GM18870 (cell line): ENCODE data around the gene TMEM217.
"Not testable (repeated sequence)": the region's sequence is repeated elsewhere in the genome, so short reads cannot be mapped to it uniquely, and the experiment has no call there.

ENCODE experiments used
- ATAC-seq: cut with Tn5 transposase; IDR thresholded peaks from one replicate; pipeline ENCODE4 v1.9.1; 2021; ENCODE audit warnings: moderate library complexity; ENCODE audit not compliant: unreplicated experiment

Gene TMEM217

DNA sequence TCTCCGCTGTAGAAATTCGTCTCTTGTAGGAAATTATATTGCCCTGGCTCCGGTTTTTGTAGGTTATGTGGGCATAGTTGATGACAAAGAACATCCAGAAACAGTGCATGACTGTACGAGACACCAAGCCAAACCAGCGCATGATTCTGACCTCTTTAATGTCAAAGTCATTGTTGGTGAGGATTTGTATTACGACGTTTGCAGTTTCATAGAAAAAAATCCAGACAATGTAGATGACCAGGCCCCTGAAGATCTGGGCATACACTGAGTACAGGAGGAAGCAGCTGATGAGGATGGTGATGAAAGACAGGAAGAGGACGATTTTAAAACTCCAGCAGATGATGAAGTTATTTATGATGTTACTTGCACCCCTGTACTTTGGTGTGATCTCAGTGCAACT lies 39.4 kb downstream of the TMEM217 start:
- no peak for ATAC-seq

DNA sequence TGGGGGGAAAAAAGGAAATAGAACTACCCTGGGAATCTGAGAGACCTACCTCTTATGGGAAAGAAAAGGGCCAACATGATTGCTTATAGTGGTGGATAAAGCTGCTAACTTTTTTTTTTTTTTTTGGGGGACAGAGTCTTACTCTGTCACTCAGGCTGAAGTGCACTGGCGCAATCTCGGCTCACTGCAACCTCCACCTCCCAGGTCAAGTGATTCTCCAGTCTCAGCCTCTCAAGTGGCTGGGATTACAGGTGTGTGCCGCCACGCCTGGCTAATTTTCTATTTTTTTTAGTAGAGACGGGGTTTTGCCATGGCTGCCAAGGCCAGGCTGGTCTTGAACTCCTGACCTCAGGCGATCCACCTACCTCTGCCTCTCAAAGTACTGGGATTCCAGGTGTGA lies 39.9 kb downstream of the TMEM217 start:
- ATAC-seq = no peak

DNA sequence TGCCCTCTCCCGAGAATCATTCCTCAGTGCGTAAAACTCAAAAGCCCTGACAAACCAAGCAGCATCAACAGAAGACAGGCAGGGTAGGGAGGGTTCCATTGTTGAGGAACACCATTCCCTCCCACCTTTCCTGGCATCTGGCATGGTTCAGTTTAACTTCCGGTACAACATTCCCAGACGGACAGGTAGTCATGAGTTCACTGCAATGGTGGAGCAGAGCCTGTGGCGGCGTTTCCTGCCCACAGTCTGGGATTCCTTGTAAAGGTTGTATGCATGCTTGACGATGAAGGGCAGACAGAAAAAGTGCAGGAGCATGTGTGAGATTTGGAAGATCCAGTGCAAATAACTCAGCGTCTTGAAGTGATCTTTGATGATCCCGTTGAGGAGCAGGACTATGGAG lies 45.7 kb downstream of the TMEM217 start:
- no peak for ATAC-seq

DNA sequence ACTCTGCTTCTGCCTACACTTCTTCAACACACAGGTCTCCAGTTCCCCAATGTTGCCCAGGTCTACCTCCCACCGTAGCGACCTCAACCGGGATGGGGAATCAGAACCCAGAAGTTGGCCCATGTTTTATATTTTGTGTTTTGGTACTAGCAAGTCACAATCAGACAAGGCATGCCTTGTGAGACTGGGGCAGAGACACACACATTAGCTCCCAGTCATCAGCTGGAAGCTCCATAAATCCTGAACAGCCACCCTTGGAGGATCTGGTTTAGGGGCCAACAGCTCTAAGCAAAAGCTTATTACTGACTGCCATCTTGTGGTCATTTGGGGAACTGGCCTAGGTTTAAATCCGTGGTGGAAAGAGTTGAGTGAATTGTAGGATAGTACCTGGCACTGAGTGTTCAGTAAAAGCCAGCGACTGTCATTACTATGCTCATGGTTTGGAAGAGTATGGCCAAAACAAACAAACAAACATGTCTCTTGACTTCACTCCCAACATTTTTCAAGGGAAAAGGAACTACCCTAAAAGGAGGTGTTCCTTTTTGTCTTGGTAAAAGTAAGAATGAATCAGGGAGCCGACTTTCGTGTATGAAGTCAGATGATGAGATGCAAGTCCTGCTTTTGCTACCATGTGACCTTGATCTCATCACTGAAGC lies 47.5 kb downstream of the TMEM217 start:
- ATAC-seq = no peak

DNA sequence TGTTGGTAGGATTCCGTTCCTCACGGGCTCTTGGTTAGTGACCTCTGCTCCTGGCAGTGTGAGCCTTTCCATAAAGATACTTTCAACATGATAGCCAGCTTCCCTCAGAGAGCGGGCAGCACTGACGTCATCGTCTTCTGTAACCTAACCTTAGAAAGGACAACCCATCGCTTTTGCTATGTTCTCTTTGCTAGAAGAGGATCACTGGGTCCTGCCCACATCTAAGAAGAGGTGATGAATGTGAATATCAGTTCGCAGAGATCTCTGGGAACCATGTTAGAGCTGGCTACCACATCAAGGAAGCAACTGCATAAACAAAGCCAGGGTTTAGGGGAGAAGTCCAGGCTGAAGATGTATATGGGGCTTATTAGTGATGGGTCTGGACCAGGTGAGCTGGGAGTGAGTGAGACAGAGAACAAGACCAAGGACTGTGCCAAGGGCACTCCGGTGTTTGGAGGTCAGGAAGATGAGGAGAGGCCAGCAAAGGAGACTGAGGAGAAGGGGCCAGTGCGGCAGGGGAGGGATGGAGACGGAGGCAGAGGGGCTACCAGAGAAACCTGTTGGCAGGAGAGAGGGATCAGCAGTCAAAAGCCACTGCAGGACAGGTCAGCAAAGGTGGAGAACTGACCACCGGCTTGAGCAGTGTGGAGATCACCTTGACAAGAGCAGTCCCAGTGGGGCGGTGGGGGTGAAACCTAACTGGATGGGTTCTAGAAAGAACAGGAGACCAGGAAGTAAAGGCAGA lies 48.3 kb downstream of the TMEM217 start:
- ATAC-seq = no peak

DNA sequence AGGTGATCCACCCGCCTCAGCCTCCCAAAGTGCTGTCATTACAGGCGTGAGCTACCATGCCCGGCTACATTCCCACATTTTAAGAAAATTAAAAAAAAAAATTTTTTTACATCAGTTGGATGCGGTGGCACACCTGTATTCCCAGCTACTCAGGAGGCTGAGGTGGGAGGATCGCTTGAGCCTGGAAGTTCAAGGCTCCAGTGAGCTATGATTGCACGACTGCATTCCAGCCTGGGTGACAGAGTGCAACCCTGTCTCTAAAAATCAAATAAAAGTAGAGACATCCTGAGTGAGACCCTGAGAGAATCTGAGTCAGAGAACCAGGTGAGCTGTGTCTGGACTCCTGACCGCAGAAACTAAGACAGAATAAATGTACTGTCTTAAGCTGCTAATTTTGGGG lies 49.2 kb downstream of the TMEM217 start:
- ATAC-seq = no peak

DNA sequence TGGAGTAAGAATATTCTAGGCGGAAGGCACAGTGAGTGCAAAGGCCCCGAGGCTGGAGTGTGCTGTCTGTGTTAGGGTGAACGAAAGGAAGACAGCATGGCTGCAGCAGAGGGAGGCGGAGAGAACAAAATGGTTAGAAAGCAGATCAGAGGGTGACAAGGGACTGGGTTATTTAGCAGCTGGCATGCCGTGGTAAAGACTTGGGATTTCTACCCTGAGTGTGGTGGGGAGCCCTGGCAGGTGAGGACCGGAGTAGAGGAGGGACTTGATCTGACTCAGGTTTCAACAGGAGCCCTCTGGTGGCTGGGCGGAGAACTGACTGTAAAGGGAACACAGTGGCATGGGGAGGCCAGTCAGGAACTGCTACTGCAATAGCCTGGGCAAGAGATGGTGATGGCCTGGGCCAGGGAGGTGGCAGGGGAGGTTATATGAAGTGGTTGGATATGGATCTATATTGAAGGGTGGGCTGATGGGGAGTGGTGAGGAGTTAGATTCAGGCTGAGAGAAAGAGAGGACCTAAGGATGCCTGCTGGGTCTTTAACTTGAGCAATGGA lies 50.0 kb downstream of the TMEM217 start:
- ATAC-seq = no peak

DNA sequence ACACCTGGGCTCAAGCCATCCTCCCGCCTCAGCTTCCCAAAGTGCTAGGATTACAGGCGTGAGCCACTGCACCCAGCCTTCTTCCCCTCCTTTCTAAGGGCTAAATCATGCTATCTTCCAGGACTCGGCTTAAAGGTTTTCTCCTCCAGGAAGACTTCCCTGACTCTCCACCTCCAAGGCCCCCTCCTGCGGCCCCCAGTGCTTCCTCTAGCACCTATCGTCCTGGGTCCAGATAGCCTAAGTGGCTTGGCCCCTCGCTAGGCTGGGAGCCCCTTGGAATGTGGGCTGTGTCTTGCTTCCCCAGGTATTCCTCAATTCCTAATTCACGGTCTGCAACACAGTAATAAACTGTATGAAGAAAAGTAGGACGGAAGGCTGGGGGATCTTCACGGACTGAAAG lies 51.3 kb downstream of the TMEM217 start:
- ATAC-seq = no peak

DNA sequence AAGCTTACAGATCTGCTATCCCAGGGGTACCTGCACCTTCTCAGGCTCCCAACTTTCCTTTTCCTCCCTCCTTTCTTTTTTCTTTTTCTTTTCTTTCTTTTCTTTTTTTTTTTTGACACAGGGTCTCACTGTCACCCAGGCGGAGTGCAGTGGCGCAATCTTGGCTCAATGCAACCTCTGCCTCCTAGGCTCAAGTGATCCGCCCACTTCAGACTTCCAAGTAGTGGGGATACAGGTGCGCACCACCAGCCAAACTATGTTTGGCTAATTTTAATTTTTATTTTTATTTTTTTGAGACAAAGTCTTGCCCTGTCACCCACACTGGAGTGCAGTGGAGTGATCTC lies 52.0 kb downstream of the TMEM217 start:
- ATAC-seq = no peak

DNA sequence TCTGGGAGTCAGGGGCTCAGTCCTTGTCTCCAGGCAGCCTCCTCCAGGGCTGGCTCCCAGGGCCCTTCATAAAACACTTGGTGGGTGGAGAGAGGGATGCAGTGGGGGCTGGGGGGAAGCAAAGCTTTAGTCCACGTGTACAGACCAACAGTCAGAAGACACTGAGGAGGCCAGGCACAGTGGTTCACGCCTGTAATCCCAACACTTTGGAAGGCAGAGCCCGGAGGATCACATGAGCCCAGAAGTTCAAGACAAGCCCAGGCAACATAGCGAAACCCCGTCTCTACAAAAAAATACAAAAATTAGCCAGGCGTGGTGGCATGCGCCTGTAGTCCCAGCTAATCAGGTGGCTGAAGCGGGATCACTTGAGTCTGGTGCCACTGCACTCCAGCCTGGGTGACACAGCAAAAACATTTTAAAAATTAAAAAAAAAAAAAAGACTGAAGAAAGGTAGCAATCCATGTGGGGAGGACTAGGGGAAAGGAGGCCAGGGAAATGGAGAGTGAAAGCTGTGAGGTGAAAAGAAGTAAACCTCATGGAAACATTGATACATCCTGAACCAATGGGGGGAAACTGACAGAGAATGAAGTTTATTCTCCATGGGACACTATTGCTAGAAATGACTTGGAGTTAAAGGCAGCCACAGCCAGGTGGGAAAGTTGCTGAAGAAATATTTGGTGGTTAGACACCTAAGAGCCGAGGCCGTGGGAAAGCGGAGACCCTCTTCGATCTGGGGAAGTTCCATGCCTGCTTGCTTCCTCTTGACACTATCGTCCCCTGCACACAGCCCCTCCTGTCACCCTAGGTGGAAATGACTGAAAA lies 52.6 kb downstream of the TMEM217 start:
- no peak for ATAC-seq

DNA sequence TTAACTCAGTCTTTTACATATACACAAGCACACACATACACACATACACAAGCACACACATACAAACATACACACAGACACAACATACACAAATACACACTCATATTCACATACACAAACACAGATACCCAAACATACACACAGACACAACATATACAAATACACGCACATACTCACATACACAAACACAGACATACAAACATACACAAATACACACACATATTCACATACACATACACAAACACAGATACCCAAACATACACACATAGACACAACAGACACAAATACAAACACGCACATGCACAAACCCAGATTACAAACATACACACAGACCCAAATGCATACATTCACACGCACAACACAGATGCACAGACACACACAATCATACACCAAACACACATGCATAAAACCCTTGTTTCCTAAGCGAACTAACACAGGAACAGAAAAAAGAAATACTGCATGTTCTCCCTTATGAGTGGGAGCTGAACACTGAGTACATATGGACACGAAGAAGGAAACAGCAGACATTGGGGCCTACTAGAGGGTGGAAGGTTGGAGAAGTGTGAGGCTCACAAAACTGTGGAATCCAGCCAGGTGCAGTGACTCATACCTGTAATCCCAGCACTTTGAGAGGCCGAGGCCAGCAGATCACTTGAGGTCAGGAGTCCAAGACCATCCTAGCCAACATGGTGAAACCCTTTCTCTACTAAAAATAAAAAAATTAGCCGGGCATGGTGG lies 53.8 kb downstream of the TMEM217 start:
- ATAC-seq = no peak

DNA sequence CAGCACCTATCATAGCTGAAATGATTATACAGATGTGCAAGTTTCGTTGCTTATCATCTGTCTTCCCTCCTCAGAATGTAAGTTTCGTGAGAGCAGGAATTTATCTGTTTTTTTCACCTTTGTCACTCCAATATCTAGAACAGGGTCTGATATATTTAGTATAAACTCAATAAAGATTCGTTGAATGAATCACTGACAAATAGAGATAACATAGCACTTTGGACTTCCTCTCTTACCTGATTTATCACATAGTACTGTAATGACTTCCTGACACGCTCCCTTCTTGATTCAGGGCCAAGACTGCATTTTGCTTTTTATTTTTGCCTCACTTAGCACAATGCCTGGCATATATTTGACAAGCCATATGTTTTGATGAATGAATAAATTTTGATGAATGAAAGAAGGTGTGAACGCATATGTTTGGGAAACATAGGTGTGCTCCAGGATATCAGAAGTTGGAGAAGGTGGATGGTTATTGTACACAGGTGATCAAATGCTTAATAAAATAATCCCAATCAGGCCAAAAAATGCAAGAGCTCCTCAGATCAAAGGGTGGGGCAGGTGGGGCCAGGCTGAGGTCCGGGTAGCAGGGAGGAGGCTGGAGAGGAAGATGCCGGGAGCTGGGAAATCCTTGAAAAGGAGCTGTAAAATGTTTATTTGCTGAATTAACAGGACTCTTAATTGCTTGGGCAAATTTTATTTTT lies 55.0 kb downstream of the TMEM217 start:
- ATAC-seq = no peak

DNA sequence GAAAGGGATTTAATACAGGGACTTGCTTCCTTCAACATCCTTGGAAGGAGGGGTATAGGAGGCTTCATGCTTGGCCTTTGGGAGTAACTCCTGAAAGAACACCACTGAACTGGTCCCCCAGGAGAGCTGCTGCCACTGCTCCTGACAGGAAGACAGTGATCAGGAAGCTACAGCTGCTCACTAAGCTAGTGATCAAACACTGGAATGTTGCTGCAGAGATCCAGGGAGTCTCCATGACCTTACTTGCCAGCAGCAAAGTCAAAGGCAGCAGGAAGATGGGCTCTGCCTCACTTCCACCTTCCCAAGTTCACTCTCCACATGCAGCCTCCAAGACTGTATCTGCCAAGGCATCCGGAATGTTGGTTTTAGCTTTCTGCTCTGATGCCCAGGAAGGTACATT lies 56.2 kb downstream of the TMEM217 start:
- no peak for ATAC-seq

DNA sequence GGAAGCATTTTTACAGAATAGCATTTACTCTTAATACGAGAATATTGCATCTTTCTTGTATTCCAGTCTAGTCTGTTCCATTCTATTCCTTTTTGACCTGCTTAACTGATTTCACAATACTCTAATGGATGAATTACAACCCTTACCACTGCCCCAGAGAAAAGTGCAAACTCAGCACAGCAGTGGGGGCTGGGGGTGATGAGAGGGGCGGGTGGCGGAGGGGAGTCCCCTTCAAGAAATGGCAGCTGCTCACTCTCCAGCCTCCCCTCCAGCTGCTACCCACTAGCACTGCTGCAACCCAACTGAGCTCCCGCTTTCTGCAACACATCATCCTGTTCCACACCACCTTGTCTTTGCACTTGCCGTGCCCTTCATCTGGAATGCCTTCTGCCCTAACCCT lies 57.9 kb downstream of the TMEM217 start:
- no peak for ATAC-seq

DNA sequence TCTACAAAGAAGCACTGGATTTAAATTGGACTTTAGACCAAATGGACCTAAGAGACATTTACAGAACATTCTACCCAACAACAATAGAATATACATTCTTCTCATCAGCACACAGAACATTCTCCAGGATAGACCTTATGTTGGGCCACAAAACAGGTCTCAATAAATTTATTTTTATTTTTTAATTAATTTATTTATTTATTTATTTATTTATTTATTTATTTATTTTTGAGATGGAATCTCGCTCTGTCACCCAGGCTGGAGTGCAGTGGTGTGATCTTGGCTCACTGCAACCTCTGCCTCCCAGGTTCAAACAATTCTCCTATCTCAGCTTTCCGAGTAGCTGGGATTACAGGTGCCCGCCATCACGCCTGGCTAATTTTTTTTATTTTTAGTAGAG lies 61.5 kb downstream of the TMEM217 start:
- ATAC-seq = not testable (repeated sequence)

DNA sequence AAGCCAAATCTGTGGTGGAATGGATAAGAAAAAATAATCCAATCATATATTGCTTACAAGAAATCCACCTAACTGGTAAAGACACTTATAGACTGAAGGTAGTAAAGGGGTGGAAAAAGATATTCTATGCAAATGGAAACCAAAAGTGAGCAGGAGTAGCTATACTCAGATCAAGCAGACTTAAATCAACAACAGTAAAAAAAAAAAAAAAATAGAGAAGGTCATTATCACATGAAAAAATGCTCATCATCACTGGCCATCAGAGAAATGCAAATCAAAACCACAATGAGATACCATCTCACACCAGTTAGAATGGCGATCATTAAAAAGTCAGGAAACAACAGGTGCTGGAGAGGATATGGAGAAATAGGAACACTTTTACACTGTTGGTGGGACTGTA lies 63.1 kb downstream of the TMEM217 start:
- ATAC-seq = not testable (repeated sequence)

DNA sequence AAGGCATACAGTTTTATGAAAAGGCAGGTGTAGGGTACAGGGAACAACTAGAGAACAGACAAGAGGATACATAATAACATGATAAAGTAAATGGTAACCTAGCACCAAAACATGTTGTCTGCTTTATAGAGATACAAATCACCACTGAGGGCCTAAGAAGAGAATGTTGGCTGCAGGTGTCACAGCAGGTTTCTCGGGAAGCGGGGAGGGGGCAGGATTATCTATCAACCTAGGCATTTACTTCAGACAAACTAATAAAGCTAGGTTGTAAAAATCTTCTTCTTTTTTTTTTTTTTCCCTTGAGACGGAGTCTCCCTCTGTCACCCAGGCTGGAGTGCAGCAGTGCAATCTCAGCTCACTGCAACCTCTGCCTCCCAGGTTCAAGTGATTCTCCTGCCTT lies 65.3 kb downstream of the TMEM217 start:
- ATAC-seq = no peak

DNA sequence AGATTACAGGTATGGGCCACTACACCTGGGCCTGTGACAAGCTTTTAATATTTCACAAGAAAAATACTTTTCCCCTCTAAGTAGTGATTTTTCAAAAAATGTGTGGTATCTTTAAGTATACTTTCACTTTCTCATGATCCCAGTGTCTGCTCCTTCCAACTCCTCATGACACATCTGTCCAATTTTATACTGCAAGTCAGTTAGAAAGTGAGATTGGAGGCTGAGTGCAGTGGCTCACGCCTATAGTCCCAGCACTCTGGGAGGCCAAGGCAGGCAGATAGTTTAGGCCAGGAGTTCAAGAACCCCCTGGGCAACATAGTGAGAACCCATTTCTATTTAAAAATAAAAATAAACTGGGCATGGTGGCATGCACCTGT lies 67.8 kb downstream of the TMEM217 start:
- no peak for ATAC-seq

DNA sequence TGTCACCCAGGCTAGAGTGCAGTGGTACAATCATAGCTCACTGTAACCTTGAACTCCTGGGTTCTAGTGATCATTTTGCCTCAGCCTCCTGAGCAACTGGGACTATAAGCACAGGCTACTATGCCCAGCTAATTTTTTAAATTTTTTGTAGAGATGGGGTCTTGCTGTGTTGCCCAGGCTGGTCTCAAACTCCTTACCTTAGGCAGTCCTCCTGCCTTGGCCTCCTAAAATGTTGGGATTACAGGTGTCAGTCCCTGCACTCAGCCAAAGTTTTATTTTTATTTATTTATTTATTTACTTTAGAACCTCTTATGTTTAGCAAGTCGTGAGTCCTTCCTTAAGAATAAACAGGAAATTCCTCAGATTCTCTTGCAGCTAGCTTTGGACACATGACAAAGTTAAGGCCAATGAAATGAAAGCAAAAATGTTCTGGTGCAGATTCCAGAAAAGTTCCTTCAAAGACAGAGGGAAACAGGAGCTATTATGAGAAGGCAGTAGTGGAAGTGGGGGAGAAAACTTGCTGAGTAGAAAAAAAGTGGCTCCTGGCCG lies 68.9 kb downstream of the TMEM217 start:
- ATAC-seq = no peak

DNA sequence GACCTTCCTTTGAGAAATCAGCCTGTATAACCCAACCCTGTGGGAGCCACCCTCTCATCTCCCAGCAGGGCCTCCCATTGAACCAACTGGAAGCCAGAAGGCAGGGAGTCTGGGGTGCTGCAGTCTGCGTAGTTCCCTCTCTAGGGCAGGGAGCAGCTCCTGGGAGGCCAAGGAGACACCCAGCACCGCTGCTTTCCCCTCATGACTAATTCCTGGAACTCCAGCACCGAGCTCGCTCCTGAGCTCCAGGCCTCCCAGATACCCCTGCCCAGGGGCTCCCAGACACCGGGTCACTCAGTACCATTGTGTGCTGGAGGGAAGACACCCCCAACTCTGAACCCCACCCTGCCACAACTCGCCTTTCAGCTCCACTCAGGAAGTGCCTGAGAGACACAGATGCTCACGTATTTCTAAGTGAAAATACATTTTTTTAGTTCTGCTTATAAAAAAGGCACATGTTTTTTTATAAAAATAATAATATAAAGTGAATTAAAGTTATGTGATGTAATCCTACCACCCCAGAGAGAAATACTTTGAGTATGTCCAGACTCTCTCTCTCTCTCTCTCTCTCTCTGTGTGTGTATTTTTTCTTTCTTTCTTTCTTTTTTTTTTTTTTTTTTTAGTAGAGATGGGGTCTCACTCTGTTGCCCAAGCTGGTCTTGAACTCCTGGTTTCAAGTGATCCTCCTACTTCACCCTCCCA lies 70.5 kb downstream of the TMEM217 start:
- no peak for ATAC-seq
